BE2C (cell line): Measurements from ENCODE around the gene TMEM126A.

Experiments
- DNase-seq: peaks from one replicate; pipeline ENCODE4 v3.0.0-alpha.2; 2020
- H3K27me3 ChIP-seq: fragments of 250-450 bp; sonication (Bioruptor Pico); 2 replicates; pipeline ENCODE4 v1.5.1; 2020; ENCODE audit warnings: mild to moderate bottlenecking
- H3K36me3 ChIP-seq: fragments of 250-450 bp; sonication (Bioruptor Pico); 2 replicates; pipeline ENCODE4 v1.5.1; 2020; ENCODE audit warnings: mild to moderate bottlenecking
- H3K4me1 ChIP-seq: fragments of 250-450 bp; sonication (Bioruptor Pico); 2 replicates; pipeline ENCODE4 v1.5.1; 2020
- H3K4me3 ChIP-seq: 2 replicates; pipeline ENCODE4 v1.5.1; 2011; ENCODE audit warnings: low read depth, low read length
- H3K9me3 ChIP-seq: fragments of 250-450 bp; sonication (Bioruptor Pico); 2 replicates; pipeline ENCODE4 v1.5.1; 2020
- TF ChIP-seq, protein P1 (sequence below): IDR thresholded peaks from 2 replicates; pipeline ENCODE4 v1.5.1; 2012; ENCODE audit warnings: mild to moderate bottlenecking, low read depth, low read length

Gene TMEM126A

DNA sequence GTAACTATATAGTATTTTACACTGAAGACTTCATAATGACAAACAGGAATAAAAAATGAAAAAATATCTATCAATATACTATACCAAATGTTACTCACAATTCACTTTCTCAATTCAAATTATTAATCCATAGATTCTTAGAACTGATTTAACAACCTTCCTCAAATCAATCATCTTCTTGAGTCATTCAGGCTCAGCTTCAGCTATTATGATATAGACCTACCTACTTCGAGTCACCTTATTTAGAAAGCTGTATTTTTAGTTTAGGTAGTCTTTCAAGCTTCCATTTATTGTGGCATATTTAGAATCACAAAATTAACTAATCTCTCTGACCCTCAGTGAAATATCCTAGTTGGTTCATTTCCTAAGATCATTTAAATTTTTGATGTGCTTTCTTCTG, 9.0 kb downstream of the TMEM126A start:
- H3K4me3 ChIP-seq: no peak overlapping the region
- no peaks in the 10 kb centered on the region for H3K9me3 ChIP-seq
- TF ChIP-seq, protein P1, sequence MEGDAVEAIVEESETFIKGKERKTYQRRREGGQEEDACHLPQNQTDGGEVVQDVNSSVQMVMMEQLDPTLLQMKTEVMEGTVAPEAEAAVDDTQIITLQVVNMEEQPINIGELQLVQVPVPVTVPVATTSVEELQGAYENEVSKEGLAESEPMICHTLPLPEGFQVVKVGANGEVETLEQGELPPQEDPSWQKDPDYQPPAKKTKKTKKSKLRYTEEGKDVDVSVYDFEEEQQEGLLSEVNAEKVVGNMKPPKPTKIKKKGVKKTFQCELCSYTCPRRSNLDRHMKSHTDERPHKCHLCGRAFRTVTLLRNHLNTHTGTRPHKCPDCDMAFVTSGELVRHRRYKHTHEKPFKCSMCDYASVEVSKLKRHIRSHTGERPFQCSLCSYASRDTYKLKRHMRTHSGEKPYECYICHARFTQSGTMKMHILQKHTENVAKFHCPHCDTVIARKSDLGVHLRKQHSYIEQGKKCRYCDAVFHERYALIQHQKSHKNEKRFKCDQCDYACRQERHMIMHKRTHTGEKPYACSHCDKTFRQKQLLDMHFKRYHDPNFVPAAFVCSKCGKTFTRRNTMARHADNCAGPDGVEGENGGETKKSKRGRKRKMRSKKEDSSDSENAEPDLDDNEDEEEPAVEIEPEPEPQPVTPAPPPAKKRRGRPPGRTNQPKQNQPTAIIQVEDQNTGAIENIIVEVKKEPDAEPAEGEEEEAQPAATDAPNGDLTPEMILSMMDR: no peak
- no peak for DNase-seq
- no peaks in the 10 kb centered on the region for H3K4me1 ChIP-seq
- no peaks in the 10 kb centered on the region for H3K27me3 ChIP-seq
- peaks cover 66% of the 10 kb centered on the region for H3K36me3 ChIP-seq

DNA sequence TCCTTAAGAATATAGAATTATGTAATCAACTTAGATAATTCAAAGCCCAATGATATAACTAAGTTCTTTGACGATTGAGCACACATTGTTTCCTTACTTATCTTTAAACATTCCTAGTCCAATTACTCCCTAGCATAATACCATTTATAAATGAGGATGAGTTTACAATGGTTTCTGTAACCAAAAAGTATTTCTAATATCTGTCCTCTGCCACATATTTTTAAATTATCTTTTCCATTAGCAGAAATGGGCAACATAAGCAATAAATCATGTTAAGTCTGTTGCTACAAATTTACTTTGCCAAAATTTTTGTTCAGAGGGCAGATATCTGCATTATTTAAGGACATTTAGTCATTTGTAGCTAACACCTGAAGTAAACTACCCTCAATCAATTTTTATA, 10.4 kb downstream of the TMEM126A start:
- TF ChIP-seq, protein P1: no peak
- H3K9me3 ChIP-seq: no peaks in the 10 kb centered on the region
- H3K36me3 ChIP-seq: peaks cover 66% of the 10 kb centered on the region
- H3K4me3 ChIP-seq: no peak overlapping the region
- no peak for DNase-seq
- no peaks in the 10 kb centered on the region for H3K27me3 ChIP-seq
- no peaks in the 10 kb centered on the region for H3K4me1 ChIP-seq

DNA sequence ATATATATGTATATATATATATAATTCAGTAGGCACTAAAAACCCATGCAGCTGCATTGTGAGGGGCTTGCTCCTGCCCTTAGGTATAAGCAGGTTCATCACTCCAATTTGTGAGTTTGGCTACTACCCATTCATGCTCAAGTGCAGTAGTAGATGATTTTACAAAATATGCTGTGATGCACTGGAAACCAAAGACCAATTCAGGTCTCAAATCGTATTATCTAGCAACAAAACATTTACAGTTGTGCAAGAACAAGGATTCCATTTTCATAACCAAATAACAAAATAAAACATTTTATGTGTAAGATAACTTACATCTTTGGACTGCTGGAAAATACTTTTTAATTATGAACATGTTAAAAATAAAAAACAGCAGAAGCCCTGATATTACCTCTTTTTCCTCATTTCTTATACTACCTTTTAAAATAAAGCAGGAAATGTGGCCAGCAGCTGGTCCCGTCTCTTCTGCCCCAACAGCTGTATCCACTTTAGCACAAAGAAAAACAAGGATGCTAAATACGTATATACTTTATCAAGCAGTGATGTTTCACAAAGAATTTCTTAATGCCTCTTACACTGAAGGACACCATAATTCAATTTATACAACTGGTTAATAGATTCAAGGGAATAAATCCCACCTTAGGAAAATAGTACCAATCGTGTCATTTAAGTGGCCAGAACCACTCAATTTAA, 14.4 kb downstream of the TMEM126A start:
- H3K4me3 ChIP-seq: peak overlapping the region; percentile 92
- no peaks in the 10 kb centered on the region for H3K9me3 ChIP-seq
- TF ChIP-seq, protein P1: no peak
- no peaks in the 10 kb centered on the region for H3K27me3 ChIP-seq
- H3K36me3 ChIP-seq: peaks cover 40% of the 10 kb centered on the region
- H3K4me1 ChIP-seq: no peaks in the 10 kb centered on the region
- no peak for DNase-seq

DNA sequence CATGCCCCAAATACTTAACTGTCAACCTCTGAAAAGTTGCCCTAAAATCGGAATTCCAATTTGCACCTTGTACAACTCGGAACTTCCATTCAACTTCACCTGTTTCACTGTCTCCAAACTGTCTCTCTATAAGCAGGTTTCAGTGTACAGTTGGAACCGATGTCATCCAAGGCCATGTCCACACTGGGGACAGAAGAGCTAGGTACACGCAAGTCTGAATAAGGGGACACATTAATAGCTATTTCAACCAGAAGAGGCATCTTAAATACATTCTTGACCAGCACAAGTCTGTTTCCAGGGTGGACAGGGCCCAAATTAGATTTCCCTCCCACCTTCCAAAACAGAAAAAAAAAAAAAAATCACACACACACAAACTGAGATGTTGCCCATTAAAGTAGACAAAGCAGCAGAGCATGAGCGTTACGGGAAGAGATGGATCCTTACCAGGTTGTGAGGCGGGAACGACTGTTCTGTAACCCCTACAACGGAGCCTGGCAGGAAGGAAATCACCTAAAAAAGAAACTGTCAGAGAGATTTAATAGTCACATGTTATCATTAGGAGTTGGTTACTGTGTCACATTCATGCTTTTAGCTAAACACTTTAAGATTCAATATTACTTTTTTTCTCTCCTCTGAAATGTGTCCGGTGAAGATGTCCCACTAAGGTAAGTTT, 15.4 kb downstream of the TMEM126A start:
- Histone ChIP-seq H3K9me3 (no peaks in the 10 kb centered on the region), H3K4me3 (peak overlapping the region; percentile 92), H3K4me1 (no peaks in the 10 kb centered on the region), H3K27me3 (no peaks in the 10 kb centered on the region), H3K36me3 (peaks cover 30% of the 10 kb centered on the region)
- TF ChIP-seq, protein P1: no peak
- DNase-seq: no peak

DNA sequence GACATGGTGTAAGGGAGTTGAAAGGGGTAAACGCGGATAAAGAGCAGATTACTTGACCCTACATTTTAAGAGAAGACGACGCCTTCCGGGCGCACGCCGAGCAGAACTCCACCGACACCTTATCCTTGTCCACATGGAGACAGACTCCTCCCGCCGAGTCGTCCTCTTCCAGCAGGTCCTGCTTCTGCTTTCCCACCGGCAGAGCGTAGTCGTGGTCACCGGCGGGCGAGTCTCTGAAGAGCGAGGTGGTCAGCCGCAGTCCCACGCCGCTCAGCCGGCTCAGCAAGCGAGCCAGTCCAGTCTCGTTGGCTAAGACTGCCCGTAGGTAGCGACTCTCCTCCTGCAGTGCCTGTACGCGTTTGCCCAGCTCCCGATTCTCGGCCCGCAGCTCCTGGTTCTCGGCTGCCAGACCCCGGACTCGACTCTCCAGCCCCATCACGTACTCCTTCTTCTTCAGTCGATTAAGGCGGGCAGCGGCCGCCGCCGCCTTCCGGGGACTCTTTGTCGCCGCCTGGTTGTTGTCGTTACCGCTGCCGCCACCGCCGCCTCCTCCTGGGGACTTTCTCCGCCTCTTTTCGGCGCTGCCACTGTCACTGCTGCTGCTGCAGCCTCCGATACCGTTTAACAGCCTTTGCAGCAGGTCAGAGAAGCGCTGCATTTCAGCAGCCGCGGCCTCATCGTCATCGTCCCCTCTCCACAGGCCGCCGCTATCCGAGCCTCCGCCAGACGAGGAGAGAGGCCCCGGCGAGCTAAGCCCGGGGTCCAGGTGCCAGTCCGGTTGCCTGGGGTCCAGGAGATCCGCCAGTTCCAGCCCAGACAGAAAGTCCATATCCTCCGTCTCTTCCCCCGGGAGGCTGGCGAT, 16.2 kb downstream of the TMEM126A start:
- H3K27me3 ChIP-seq: no peaks in the 10 kb centered on the region
- no peaks in the 10 kb centered on the region for H3K9me3 ChIP-seq
- H3K4me1 ChIP-seq: no peaks in the 10 kb centered on the region
- DNase-seq: peak; percentile 85
- TF ChIP-seq, protein P1: peak; percentile 59
- peak overlapping the region; percentile 92 for H3K4me3 ChIP-seq
- peaks cover 24% of the 10 kb centered on the region for H3K36me3 ChIP-seq
